Omental fat pad (tissue), 4 donors: ENCODE data around the gene ADARB1. TPM values are rescaled to one million over a fixed set of nuclear protein-coding genes. Genes with fewer than 3 reads are reported as not detected.

ENCODE experiments used
- ATAC-seq: fragments of 150-250 bp; one replicate; pipeline ENCODE4 v1.9.1; 2016; ENCODE audit warnings: mild to moderate bottlenecking, moderate library complexity; ENCODE audit not compliant: low FRiP score
- DNase-seq: peaks from one replicate; pipeline ENCODE4 v3.0.0-alpha.2; 2019; ENCODE audit warnings: low spot score
- total RNA-seq, 4 donors: library from RNA; depleted of rRNA; stranded (reverse); fragments of >200 nt; gene quantifications; one replicate each; pipeline ENCODE4 v1.1.0, GENCODE V29; 2016
- TF ChIP-seq, protein P1 (sequence below), 3 donors: fragments of 450-650 bp; IDR thresholded peaks; one replicate each; pipeline ENCODE4 v1.5.1; 2016 to 2017; ENCODE audit warnings: antibody characterized with exemption in 3 of 3, mild to moderate bottlenecking in 3 of 3, moderate library complexity in 2 of 3

The ADARB1 gene
- total RNA-seq, 4 donors from 2014 or later = 17.3 to 38.3 (median 23.3) TPM

DNA sequence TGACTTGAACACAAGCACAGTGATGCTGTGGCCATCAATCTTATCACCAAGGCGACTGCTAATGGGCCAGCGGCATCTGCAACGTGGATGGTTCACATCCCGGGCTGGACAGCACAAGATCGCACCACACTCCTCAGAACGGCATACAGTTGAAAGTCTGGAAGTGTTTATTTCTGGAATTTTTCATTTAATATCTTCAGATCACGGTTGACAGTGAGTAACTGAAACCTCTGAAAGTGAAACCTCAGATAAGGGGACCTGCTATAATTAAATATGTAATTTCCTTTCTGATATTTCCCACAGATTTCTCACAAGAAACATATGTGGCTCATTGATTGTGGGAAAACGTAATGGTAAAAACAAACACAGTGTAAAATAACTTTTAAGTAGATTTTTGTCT is 129.6 kb downstream of the ADARB1 start:
- TF ChIP-seq, protein P1, sequence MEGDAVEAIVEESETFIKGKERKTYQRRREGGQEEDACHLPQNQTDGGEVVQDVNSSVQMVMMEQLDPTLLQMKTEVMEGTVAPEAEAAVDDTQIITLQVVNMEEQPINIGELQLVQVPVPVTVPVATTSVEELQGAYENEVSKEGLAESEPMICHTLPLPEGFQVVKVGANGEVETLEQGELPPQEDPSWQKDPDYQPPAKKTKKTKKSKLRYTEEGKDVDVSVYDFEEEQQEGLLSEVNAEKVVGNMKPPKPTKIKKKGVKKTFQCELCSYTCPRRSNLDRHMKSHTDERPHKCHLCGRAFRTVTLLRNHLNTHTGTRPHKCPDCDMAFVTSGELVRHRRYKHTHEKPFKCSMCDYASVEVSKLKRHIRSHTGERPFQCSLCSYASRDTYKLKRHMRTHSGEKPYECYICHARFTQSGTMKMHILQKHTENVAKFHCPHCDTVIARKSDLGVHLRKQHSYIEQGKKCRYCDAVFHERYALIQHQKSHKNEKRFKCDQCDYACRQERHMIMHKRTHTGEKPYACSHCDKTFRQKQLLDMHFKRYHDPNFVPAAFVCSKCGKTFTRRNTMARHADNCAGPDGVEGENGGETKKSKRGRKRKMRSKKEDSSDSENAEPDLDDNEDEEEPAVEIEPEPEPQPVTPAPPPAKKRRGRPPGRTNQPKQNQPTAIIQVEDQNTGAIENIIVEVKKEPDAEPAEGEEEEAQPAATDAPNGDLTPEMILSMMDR (IDR thresholded peaks at IDR 0.05) = no peak
- no peak for ATAC-seq
- no peak for DNase-seq

DNA sequence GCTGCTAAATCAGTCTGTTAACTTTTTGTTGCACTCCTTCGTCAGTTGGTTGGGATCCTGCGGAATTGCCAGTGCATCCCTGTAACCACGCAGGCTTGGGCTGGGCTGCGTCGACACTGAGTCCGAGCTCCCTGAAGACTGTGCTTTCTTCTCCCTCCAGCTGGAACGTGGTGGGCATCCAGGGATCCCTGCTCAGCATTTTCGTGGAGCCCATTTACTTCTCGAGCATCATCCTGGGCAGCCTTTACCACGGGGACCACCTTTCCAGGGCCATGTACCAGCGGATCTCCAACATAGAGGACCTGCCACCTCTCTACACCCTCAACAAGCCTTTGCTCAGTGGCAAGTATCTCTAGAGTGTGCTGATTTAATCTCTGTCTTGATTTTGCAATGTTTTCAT is 130.0 kb downstream of the ADARB1 start:
- DNase-seq (no peak), ATAC-seq (no peak)
- TF ChIP-seq, protein P1 (IDR thresholded peaks at IDR 0.05) = no peak

DNA sequence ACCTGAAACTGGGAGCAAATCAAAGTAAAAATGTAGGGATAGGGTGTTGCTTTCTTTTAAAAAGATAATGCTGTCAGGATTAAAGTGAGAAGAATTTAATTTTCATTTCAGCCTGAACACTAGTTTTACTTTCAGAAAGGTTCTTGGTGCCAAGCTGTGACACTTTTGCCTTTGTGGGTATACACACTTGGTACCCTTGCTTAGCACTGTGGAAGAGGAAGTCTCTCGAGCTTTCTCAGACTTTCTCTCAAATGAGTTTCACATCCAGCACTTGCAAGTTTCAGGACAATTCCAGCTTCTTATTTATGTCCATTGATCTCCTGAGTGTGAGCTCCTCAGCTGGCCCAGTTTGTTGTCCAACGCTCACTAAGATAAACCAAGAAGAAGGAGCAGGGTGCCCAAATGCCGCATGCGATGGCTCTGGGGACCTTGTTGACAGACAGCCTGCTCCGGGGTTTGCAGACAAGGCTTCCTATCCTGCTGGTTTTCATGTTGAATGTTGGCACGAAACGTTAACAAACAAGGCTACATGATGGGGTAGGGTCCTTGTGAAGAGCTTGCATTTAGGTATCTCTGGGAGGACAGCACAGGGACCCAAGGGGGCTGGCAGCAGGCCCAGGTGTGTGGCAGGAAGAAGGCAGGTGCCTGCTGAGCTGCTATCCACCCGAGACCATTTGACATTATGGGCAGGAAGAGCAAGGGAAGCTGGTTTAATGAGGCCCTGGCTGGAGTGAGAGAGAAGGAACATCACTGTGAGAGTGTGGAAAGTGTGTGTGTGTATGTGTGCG is 133.7 kb downstream of the ADARB1 start:
- no peak for DNase-seq
- TF ChIP-seq, protein P1 (IDR thresholded peaks at IDR 0.05) = no peak
- no peak for ATAC-seq

DNA sequence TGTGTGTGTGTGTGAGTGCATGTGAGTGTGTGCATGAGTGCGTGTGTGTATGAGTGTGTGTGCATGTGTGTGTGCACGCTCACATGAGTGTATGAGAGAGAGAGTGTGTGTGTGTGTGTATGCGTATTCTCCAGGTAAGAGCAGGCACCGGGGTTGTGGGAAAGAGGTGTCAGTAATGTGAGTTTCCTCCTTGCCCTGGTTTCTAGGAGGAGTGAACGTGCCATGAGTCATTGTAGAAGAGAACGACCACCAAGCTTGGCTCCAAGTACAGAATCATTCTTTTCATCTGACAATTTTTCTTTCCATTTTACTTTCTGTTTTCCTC is 134.2 kb downstream of the ADARB1 start:
- TF ChIP-seq, protein P1 (IDR thresholded peaks at IDR 0.05) = no peak
- DNase-seq (no peak), ATAC-seq (no peak)

DNA sequence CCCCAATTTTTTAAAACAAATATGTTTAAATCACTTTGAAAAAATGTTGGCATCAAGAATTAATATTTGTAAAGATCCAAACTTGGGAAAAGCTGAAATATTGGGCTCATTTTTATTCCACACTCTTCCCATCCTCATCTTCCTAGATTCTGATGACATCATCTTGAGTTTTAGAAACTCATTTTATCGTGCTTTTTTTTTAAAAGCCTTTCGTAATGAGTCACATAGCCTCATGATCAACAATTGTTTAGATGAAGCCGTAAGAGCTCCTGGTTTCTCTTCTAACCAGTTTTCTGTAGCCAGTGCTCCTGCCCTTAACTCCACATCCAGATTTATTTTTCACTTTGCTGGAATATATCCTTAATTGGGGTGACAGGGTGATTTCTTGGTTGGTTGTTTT is 134.7 kb downstream of the ADARB1 start:
- TF ChIP-seq, protein P1 (IDR thresholded peaks at IDR 0.05) = no peak
- ATAC-seq (no peak), DNase-seq (no peak)

DNA sequence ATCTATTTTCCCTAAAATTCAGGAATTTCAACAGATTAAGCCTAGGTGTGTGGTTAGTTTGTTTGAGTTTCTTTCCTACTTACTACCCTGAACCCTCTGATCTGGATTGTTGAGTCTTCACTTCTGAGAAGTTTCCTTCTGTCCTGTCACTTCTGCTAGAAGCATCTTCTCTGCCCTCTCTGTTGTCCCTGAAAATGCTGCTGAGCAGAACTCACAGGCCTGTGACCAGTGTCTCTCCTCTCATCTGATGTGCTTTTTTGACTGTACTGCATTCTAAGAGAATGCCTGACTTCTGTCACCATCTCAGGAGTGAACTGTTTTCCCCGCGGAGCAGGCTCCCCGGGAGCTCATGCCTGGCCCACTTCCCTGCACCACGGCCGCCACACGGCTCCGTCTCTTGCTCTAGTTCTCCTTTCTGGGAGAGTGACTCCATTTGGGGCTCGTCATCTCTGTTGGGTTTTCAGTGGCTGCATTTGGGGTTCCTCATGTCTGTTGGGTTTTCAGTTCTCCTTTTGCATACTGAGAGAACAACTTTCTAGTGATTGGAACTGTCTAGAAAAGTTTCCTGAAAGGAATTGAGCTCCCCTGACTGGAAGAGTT is 135.4 kb downstream of the ADARB1 start:
- DNase-seq (no peak), ATAC-seq (no peak)
- TF ChIP-seq, protein P1 (IDR thresholded peaks at IDR 0.05) = no peak

DNA sequence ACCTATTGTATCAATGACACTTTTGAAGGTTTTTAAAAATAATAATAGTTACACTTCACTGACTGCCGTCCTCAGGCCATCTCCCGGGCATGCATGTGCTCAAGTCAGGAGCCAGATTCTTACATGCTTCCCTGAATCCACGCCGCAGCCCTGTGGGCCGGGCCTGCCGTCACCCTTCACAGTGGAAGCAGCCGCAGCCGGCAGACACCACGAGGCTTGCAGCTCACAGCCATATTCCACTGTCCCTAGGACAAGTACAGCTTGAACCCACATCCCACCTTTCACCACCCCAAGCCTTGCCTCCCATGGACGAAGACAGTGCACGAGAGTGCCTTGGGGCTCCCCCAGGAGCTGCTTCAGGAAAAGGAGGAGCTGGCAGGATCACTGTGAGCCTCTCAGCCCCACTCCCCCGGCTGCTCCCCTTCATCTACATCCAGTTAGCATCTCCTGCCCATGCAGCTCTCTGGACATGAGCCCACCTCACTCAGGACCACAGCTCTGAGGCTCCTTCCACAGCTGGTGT is 136.1 kb downstream of the ADARB1 start:
- DNase-seq (no peak), ATAC-seq (no peak)
- TF ChIP-seq, protein P1 (IDR thresholded peaks at IDR 0.05) = no peak
